Measurements from ENCODE around the gene CYP26A1.

The CYP26A1 gene

DNA sequence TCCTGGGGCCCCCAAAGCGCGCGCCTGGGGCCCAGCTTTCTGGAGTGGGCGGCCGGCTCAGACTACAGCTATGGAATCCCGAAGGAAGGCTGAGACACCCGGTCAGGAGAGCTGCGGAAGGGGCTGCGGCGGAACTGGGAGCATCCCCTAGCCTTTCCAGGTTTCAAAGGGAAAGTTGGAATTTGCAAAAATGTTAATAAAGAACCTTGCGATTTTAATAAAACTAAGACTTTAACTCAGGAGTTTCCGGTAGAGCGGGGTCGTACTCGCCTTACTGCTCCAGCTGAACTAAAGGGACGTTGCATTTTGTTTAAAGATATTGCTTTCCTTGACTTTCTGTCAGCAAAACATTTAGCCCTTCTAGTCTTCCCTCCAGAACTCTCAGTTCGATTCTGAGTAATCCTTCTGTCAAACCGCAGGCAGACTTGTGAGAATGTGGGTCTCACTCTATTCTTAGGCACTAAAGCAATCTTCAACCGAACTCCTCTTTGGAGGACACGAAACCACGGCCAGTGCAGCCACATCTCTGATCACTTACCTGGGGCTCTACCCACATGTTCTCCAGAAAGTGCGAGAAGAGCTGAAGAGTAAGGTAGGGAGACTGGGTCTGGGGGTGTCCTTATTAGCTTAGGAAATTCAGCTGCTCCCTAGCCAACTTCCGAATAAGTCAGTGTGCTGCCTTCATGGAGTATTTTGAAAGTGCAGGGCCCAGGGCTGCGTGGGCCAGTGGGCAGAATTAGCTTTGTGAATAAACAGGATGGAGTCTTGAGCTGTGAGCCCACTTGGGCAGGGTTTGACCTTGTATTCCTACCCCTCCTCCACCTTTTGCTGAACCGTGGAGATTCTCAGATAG lies 1.9 kb downstream of the CYP26A1 start:
- H3K4me3 ChIP-seq (ENCODE audit: low read length), result no peak overlapping the region
- no peaks in the 10 kb centered on the region for H3K9me3 ChIP-seq (ENCODE audit: control insufficient read depth, low read length)
- peaks cover 33% of the 10 kb centered on the region for H3K4me1 ChIP-seq (ENCODE audit: control insufficient read depth, insufficient read depth, low read length)
- no peak overlapping the region for H3K9ac ChIP-seq (ENCODE audit: low read length)
- peaks cover 81% of the 10 kb centered on the region for H3K27me3 ChIP-seq (ENCODE audit: control insufficient read depth, insufficient read depth, low read length)
- no peaks in the 10 kb centered on the region for H3K36me3 ChIP-seq (ENCODE audit: control insufficient read depth, insufficient read depth, low read length)

DNA sequence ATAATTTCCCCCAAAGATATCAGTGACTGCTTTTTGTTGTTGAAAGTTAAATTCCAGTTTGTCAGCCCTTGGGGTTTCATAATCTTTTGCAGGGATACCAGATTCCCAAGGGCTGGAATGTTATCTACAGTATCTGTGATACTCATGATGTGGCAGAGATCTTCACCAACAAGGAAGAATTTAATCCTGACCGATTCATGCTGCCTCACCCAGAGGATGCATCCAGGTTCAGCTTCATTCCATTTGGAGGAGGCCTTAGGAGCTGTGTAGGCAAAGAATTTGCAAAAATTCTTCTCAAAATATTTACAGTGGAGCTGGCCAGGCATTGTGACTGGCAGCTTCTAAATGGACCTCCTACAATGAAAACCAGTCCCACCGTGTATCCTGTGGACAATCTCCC lies 3.2 kb downstream of the CYP26A1 start:
- Histone ChIP-seq H3K9me3 (ENCODE audit: control insufficient read depth, low read length) (no peaks in the 10 kb centered on the region), H3K27me3 (ENCODE audit: control insufficient read depth, insufficient read depth, low read length) (peaks cover 77% of the 10 kb centered on the region), H3K4me3 (ENCODE audit: low read length) (no peak overlapping the region), H3K9ac (ENCODE audit: low read length) (no peak overlapping the region), H3K4me1 (ENCODE audit: control insufficient read depth, insufficient read depth, low read length) (peaks cover 33% of the 10 kb centered on the region), H3K36me3 (ENCODE audit: control insufficient read depth, insufficient read depth, low read length) (no peaks in the 10 kb centered on the region)

DNA sequence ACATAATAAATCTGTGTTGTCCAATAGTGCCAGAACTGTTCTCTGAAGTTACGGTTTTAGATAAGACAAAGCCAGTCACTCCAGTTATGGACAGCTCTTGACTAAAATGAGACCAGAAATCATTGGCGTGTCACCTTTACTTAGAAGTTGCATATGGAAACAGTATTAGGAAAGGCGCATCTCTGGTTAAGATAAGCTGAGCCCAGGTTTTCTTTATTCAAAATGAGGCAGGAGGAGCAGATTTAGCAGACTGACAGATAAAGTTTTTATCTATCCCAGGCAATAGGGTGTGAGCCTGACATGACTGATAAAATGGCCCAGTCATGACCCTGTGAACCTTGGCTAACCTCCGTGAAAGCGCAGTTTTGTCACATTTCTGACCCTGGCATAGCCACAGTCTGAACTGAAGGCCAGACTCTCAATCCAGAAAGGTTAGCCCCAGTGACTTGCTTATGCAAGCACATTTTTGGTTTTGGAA lies 4.2 kb downstream of the CYP26A1 start:
- Histone ChIP-seq H3K4me1 (ENCODE audit: control insufficient read depth, insufficient read depth, low read length) (peaks cover 26% of the 10 kb centered on the region), H3K36me3 (ENCODE audit: control insufficient read depth, insufficient read depth, low read length) (no peaks in the 10 kb centered on the region), H3K9ac (ENCODE audit: low read length) (no peak overlapping the region), H3K4me3 (ENCODE audit: low read length) (no peak overlapping the region), H3K27me3 (ENCODE audit: control insufficient read depth, insufficient read depth, low read length) (peaks cover 67% of the 10 kb centered on the region), H3K9me3 (ENCODE audit: control insufficient read depth, low read length) (no peaks in the 10 kb centered on the region)

DNA sequence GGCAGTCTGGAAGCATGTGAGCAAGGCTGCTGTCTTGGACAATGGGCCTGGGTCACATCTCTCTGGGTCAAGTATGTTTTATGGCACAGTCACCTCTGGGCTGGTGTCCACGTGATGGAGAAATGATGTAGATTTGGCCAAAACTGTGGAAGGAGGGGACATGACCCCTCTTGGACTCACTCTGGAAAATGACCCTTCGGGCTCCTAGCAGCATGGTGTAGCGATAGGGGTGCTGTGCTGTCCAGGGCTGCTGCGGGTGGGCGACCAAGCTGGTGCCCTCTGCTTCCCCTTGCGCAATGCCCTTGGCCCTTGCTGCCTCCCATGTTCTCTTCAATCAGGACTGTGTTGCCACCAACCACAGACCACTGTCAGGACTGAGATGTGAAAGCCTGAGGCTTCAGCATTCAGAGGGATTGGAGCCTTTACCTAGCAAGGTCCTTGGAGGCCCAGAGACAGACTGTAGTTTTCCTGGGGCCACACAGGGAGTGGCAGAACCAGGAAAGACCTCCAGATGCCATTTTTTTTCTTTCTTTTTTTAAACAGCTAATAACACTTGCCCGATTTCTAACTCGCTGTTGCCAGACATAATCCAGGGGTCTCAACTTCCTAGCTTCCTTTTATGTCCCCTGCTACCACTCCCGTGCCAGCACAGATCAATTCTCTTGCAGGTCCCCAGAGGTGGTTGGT lies 6.1 kb downstream of the CYP26A1 start:
- H3K36me3 ChIP-seq (ENCODE audit: control insufficient read depth, insufficient read depth, low read length), result no peaks in the 10 kb centered on the region
- no peaks in the 10 kb centered on the region for H3K9me3 ChIP-seq (ENCODE audit: control insufficient read depth, low read length)
- peaks cover 13% of the 10 kb centered on the region for H3K4me1 ChIP-seq (ENCODE audit: control insufficient read depth, insufficient read depth, low read length)
- peaks cover 49% of the 10 kb centered on the region for H3K27me3 ChIP-seq (ENCODE audit: control insufficient read depth, insufficient read depth, low read length)
- H3K9ac ChIP-seq (ENCODE audit: low read length), result no peak overlapping the region
- H3K4me3 ChIP-seq (ENCODE audit: low read length), result no peak overlapping the region

DNA sequence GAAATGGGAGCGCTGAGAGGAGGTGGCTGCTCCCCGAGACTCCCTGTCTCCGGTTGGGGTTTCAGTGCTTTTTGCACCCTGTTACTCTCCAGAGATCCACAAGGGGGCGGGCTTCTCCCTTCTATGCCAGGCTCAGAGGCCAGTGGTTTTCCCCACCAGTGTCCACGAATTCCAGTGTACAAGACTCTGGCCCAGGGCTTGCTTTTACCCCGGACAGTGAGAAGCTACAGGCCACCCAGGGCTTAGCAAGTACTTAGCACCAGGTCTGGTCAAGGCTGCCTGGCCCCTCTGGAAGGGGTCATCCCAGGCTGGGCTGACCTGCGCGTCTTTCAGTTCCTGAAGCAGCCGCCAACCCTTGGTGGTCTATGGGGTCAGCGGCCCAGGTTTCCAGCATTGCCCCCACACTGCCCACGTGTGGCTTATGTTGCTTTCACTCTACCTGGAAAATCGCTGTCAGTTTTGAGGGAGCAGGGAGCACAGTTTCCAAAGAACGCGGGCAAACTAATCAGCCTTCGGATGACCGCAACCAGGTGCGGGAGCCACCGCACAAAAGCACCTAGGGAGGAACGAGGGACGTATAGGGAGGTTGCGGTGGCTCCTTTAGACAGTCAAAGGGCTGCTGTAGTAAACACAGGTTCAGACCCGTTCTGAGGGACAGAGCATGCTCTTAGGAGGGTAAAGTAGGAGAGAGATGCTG lies 6.8 kb downstream of the CYP26A1 start:
- Histone ChIP-seq H3K36me3 (ENCODE audit: control insufficient read depth, insufficient read depth, low read length) (no peaks in the 10 kb centered on the region), H3K27me3 (ENCODE audit: control insufficient read depth, insufficient read depth, low read length) (peaks cover 42% of the 10 kb centered on the region), H3K4me3 (ENCODE audit: low read length) (no peak overlapping the region), H3K4me1 (ENCODE audit: control insufficient read depth, insufficient read depth, low read length) (peaks cover 9% of the 10 kb centered on the region), H3K9ac (ENCODE audit: low read length) (no peak overlapping the region), H3K9me3 (ENCODE audit: control insufficient read depth, low read length) (no peaks in the 10 kb centered on the region)

DNA sequence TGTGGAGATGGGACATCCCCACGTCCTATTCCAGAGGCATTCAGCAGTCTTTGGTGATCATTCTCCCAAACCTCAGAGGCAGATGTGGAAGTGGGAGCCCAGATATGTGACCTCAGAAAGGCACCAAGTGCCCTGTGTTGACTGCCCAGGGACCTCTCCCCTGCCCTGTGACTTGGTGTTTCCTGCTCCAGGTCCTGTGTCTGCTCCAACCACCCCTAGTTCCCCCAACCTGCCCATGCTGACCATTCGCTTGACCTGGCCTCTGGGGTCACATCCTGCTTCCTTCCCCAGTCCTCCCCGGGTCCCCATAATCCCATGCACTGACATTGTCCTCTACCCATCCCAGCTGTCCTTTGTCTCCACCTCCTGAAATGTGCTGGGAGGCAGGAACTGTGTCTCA lies 7.6 kb downstream of the CYP26A1 start:
- Histone ChIP-seq H3K36me3 (ENCODE audit: control insufficient read depth, insufficient read depth, low read length) (no peaks in the 10 kb centered on the region), H3K9ac (ENCODE audit: low read length) (no peak overlapping the region), H3K4me1 (ENCODE audit: control insufficient read depth, insufficient read depth, low read length) (peaks cover 9% of the 10 kb centered on the region), H3K9me3 (ENCODE audit: control insufficient read depth, low read length) (no peaks in the 10 kb centered on the region), H3K27me3 (ENCODE audit: control insufficient read depth, insufficient read depth, low read length) (peaks cover 34% of the 10 kb centered on the region), H3K4me3 (ENCODE audit: low read length) (no peak overlapping the region)

DNA sequence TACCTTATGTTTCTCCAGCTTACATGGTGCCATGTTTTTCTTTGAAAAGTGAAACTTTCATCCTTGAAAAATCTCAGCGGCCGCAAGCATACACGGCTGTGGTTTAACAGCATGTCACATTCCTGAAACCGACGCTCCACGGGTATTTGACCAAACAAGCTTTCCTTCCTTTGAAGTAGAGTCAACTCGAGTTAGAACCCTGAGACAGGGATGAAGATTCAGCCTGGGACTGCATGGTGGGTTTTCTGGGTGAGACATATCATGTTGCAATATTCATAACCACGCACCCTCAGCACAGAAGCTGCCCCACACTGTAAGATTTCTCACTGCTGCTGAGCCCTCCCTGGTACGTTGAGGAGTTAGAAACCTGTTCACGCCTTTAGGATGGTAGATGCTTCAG lies 8.1 kb downstream of the CYP26A1 start:
- Histone ChIP-seq H3K4me3 (ENCODE audit: low read length) (no peak overlapping the region), H3K27me3 (ENCODE audit: control insufficient read depth, insufficient read depth, low read length) (peaks cover 29% of the 10 kb centered on the region), H3K4me1 (ENCODE audit: control insufficient read depth, insufficient read depth, low read length) (peaks cover 9% of the 10 kb centered on the region), H3K9ac (ENCODE audit: low read length) (no peak overlapping the region), H3K9me3 (ENCODE audit: control insufficient read depth, low read length) (no peaks in the 10 kb centered on the region), H3K36me3 (ENCODE audit: control insufficient read depth, insufficient read depth, low read length) (no peaks in the 10 kb centered on the region)

DNA sequence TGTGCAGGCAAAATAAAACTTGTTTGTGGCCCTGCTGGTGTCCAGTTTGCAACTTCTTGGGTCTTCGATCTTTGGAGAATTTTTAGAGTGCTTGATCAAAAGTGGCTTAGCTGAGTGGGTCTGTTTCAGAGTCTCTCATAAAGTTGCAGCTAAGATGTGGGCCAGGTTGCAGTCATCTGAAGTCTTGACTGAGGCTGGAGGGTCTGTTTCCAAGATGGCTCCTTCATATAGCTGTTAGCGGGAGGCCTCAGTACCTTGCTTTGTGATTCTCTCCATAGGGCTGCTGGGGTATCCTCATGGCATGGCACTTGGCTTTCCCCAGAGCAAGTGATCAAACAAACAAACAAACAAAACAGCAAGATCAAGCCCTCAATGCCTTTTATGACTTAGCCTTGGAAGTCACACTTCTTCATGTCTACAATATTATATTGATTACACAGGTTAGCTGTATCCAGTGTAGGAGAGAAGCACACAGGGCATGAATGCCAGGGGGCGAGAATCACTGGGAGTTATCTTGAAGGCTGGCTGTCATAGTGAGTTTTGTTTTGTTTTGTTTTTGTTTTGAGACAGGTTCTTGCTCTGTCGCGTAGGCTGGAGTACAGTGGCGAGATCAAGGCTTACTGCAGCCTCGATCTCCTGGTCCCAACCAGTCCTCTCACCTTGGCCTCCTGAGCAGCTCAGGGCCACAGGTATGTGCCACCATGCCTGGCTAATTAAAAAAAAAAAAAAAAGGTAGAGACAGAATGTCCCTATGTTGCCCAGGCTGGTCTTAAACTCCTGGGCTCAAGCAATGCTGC lies 10.2 kb downstream of the CYP26A1 start:
- H3K27me3 ChIP-seq (ENCODE audit: control insufficient read depth, insufficient read depth, low read length), result peaks cover 21% of the 10 kb centered on the region
- H3K9ac ChIP-seq (ENCODE audit: low read length), result no peak overlapping the region
- H3K4me1 ChIP-seq (ENCODE audit: control insufficient read depth, insufficient read depth, low read length), result peaks cover 6% of the 10 kb centered on the region
- H3K4me3 ChIP-seq (ENCODE audit: low read length), result no peak overlapping the region
- no peaks in the 10 kb centered on the region for H3K36me3 ChIP-seq (ENCODE audit: control insufficient read depth, insufficient read depth, low read length)
- H3K9me3 ChIP-seq (ENCODE audit: control insufficient read depth, low read length), result no peaks in the 10 kb centered on the region

DNA sequence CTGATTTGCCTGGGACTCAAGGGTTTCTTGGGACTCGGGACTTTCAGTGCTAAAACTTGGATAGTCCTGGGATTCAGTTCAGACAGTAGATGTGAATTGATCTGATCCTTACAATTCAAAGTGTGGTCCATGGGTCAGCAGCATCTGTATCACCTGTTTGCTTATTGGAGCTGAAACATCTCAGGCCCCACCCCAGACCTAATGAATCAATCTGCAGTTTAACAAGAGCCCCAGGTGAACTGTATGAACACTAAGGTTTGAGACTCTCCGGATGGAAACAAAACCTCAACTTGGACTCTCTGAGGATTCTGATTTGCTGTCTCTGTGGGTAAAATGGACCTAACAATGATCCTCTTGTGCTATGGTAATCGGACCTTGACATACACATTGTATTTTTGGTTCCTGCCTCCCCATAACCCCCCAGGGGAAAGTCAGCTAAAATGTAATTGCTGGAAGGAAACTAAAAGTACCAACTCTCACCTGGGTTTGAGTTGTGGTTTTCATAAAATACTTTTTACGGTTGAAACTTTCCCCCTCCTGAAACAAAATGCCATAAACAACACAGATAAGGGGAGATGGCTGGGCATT lies 11.7 kb downstream of the CYP26A1 start:
- no peak overlapping the region for H3K4me3 ChIP-seq (ENCODE audit: low read length)

DNA sequence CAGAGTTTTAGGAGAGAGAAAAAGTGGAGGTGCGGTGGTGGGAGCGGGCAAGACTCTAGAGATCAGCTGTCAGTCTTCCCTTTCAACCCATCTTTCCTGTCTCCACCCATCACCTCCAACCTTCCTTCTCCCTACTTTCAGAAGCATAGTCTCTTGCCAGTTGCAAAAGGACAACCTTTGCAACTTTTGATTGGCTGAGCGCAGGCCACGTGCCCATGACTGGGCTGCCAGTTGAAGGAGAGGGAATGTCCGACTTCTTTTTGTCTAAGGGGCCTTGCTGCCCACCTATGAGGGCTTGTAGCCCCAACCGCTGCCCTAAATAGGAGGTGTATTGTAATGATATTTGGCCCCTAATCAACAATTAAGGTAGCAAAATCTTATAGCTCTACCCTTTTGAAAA lies 12.6 kb downstream of the CYP26A1 start:
- H3K4me1 ChIP-seq (ENCODE audit: control insufficient read depth, insufficient read depth, low read length), result no peaks in the 10 kb centered on the region
- peaks cover 7% of the 10 kb centered on the region for H3K27me3 ChIP-seq (ENCODE audit: control insufficient read depth, insufficient read depth, low read length)
- no peak overlapping the region for H3K4me3 ChIP-seq (ENCODE audit: low read length)
- H3K36me3 ChIP-seq (ENCODE audit: control insufficient read depth, insufficient read depth, low read length), result no peaks in the 10 kb centered on the region
- no peaks in the 10 kb centered on the region for H3K9me3 ChIP-seq (ENCODE audit: control insufficient read depth, low read length)
- H3K9ac ChIP-seq (ENCODE audit: low read length), result no peak overlapping the region

More for the DNA sequence above, 11.7 kb downstream of the CYP26A1 start:
- no peaks in the 10 kb centered on the region for H3K9me3 ChIP-seq (ENCODE audit: control insufficient read depth, low read length)
- H3K27me3 ChIP-seq (ENCODE audit: control insufficient read depth, insufficient read depth, low read length), result peaks cover 12% of the 10 kb centered on the region
- H3K36me3 ChIP-seq (ENCODE audit: control insufficient read depth, insufficient read depth, low read length), result no peaks in the 10 kb centered on the region
- H3K9ac ChIP-seq (ENCODE audit: low read length), result no peak overlapping the region
- peaks cover 2% of the 10 kb centered on the region for H3K4me1 ChIP-seq (ENCODE audit: control insufficient read depth, insufficient read depth, low read length)

DNA sequence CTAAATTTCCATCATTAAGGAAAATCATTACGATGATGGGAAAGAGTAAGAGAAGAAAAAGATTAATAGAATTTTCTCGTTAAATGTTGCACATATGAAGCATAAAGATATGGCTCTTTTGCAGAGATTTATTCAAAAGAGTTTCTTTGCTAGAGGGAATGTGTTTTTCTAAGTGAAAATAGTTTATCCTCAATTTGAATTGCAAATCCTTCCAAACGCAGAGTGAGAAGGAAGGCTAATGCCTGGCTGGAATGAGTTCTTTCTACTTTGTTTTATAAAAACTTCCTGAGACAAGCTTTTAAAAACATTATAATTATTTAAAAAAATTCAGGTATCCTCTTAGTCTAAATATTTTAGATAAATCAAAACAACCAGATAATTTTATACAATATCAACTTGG lies 14.2 kb downstream of the CYP26A1 start:
- H3K9ac ChIP-seq (ENCODE audit: low read length), result no peak overlapping the region
- no peaks in the 10 kb centered on the region for H3K9me3 ChIP-seq (ENCODE audit: control insufficient read depth, low read length)
- H3K4me3 ChIP-seq (ENCODE audit: low read length), result no peak overlapping the region
- peaks cover 3% of the 10 kb centered on the region for H3K27me3 ChIP-seq (ENCODE audit: control insufficient read depth, insufficient read depth, low read length)
- H3K36me3 ChIP-seq (ENCODE audit: control insufficient read depth, insufficient read depth, low read length), result no peaks in the 10 kb centered on the region
- H3K4me1 ChIP-seq (ENCODE audit: control insufficient read depth, insufficient read depth, low read length), result no peaks in the 10 kb centered on the region
